OCI-LY3 (cell line): ENCODE results near the gene NOS1.

Experiments
- CTCF ChIP-seq: fragments of 200-600, 300-600 bp; sonication (generic); IDR thresholded peaks from 2 replicates; pipeline ENCODE4 v1.5.1; 2014; ENCODE audit warnings: antibody characterized with exemption, low read length, low read depth
- EZH2phosphoT487 ChIP-seq: fragments of 200-600 bp; shearing (Covaris generic); IDR thresholded peaks from 2 replicates; pipeline ENCODE4 v1.6.1; 2018; ENCODE audit warnings: antibody characterized with exemption, mixed run types, low read depth

GRCh38 chr12:117189725-117190209 lies 171.7 kb downstream of the NOS1 start:
- TF ChIP-seq CTCF (no peak), EZH2phosphoT487 (no peak)
